IMR-90 (cell line): ENCODE data around the gene PRAMEF4.
"Not testable (repeated sequence)": the region's sequence is repeated elsewhere in the genome, so short reads cannot be mapped to it uniquely, and the experiment has no call there.

Experiments
- BHLHE40 ChIP-seq: fragments of 150-350 bp; IDR thresholded peaks from 2 replicates; pipeline ENCODE4 v1.6.1; 2016; ENCODE audit warnings: mild to moderate bottlenecking, low read depth, low read length
- CEBPB ChIP-seq: IDR thresholded peaks from 2 replicates; pipeline ENCODE4 v1.6.1; 2012; ENCODE audit warnings: low read depth, low read length, improper control_type of control experiment
- FOS ChIP-seq: fragments of 150-350 bp; IDR thresholded peaks from 2 replicates; pipeline ENCODE4 v1.6.1; 2016; ENCODE audit warnings: low read depth, low read length
- MAFK ChIP-seq: IDR thresholded peaks from 2 replicates; pipeline ENCODE4 v1.6.1; 2012; ENCODE audit warnings: low read depth, low read length, improper control_type of control experiment
- MAZ ChIP-seq: IDR thresholded peaks from 2 replicates; pipeline ENCODE4 v1.6.1; 2012; ENCODE audit warnings: low read depth, mild to moderate bottlenecking, low read length, improper control_type of control experiment, moderate library complexity, borderline replicate concordance
- MXI1 ChIP-seq: IDR thresholded peaks from 2 replicates; pipeline ENCODE4 v1.6.1; 2012; ENCODE audit warnings: low read depth, mild to moderate bottlenecking, low read length, moderate library complexity, borderline replicate concordance
- NFE2L2 ChIP-seq: fragments of 150-350 bp; IDR thresholded peaks from 2 replicates; pipeline ENCODE4 v1.6.1; 2016; ENCODE audit warnings: low read depth, mild to moderate bottlenecking, low read length
- POLR2A ChIP-seq: IDR thresholded peaks from 2 replicates; pipeline ENCODE4 v1.6.1; 2012; ENCODE audit warnings: mild to moderate bottlenecking, low read depth, low read length
- RAD21 ChIP-seq: IDR thresholded peaks from 2 replicates; pipeline ENCODE4 v1.6.1; 2012; ENCODE audit warnings: low read length, improper control_type of control experiment
- RCOR1 ChIP-seq: IDR thresholded peaks from 2 replicates; pipeline ENCODE4 v1.6.1; 2012; ENCODE audit warnings: mild to moderate bottlenecking, low read length, improper control_type of control experiment; ENCODE audit not compliant: insufficient replicate concordance
- RFX5 ChIP-seq: IDR thresholded peaks from 2 replicates; pipeline ENCODE4 v1.8.0; 2012; ENCODE audit warnings: low read depth, mild to moderate bottlenecking, low read length, moderate library complexity
- TF ChIP-seq, protein P1 (sequence below): conservative IDR thresholded peaks from 2 replicates; pipeline ENCODE4 v1.5.1; 2012; ENCODE audit warnings: mild to moderate bottlenecking, low read depth, low read length, improper control_type of control experiment
- TF ChIP-seq, protein P2 (sequence below): fragments of 150-350 bp; IDR thresholded peaks from 2 replicates; pipeline ENCODE4 v1.6.1; 2017; ENCODE audit warnings: mild to moderate bottlenecking, antibody characterized with exemption, low read length, low read depth
- TF ChIP-seq, protein P3 (sequence below): fragments of 150-350 bp; IDR thresholded peaks from 2 replicates; pipeline ENCODE4 v1.6.1; 2016; ENCODE audit warnings: low read depth, mild to moderate bottlenecking, low read length, moderate library complexity, borderline replicate concordance

DNA sequence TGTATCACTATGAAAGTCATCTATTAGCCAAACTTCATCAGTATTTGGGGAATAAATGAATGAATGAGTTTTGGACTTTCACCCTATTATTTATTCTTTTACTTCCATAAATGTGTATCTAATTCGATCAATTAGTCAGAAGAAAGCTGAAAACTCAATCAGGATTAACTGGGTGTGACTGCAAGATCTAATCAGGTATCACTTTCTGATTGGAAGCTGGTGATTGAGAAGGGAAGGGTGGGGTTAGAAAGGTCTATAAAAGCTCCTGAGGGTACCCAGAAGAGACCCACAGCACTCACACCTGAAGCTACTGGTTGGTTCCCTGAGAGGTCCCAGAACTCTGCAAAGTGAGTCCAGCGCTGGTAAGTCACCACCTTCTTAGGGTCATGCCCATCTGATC lies 29.2 kb downstream of the PRAMEF4 start, which contains the start of gene PRAMEF2:
- TF ChIP-seq RAD21, POLR2A, NFE2L2, RCOR1, MAZ, MXI1, BHLHE40, MAFK, FOS, RFX5, CEBPB: not testable (repeated sequence)
- TF ChIP-seq, protein P1, sequence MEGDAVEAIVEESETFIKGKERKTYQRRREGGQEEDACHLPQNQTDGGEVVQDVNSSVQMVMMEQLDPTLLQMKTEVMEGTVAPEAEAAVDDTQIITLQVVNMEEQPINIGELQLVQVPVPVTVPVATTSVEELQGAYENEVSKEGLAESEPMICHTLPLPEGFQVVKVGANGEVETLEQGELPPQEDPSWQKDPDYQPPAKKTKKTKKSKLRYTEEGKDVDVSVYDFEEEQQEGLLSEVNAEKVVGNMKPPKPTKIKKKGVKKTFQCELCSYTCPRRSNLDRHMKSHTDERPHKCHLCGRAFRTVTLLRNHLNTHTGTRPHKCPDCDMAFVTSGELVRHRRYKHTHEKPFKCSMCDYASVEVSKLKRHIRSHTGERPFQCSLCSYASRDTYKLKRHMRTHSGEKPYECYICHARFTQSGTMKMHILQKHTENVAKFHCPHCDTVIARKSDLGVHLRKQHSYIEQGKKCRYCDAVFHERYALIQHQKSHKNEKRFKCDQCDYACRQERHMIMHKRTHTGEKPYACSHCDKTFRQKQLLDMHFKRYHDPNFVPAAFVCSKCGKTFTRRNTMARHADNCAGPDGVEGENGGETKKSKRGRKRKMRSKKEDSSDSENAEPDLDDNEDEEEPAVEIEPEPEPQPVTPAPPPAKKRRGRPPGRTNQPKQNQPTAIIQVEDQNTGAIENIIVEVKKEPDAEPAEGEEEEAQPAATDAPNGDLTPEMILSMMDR: not testable (repeated sequence)
- TF ChIP-seq, protein P2, sequence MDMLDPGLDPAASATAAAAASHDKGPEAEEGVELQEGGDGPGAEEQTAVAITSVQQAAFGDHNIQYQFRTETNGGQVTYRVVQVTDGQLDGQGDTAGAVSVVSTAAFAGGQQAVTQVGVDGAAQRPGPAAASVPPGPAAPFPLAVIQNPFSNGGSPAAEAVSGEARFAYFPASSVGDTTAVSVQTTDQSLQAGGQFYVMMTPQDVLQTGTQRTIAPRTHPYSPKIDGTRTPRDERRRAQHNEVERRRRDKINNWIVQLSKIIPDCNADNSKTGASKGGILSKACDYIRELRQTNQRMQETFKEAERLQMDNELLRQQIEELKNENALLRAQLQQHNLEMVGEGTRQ: not testable (repeated sequence)
- TF ChIP-seq, protein P3, sequence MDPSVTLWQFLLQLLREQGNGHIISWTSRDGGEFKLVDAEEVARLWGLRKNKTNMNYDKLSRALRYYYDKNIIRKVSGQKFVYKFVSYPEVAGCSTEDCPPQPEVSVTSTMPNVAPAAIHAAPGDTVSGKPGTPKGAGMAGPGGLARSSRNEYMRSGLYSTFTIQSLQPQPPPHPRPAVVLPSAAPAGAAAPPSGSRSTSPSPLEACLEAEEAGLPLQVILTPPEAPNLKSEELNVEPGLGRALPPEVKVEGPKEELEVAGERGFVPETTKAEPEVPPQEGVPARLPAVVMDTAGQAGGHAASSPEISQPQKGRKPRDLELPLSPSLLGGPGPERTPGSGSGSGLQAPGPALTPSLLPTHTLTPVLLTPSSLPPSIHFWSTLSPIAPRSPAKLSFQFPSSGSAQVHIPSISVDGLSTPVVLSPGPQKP: not testable (repeated sequence)
